Duodenal mucosa (tissue), 2 donors: ENCODE measurements around the gene STX8.

ENCODE experiments used
- H3K27ac ChIP-seq: one replicate; pipeline ENCODE4 v1.7.0; 2013; ENCODE audit warnings: low read depth, low read length
- H3K27me3 ChIP-seq, 2 donors: one replicate each; pipeline ENCODE4 v1.7.0; 2013; ENCODE audit warnings: low read length in 2 of 2, control low read depth in 1 of 2; ENCODE audit not compliant: insufficient read depth in 2 of 2, control insufficient read depth in 1 of 2
- H3K36me3 ChIP-seq, 2 donors: one replicate each; pipeline ENCODE4 v1.7.0; 2013; ENCODE audit warnings: low read length in 2 of 2, control low read depth in 1 of 2; ENCODE audit not compliant: insufficient read depth in 2 of 2, control insufficient read depth in 1 of 2
- H3K4me1 ChIP-seq, 2 donors: one replicate each; pipeline ENCODE4 v1.7.0; 2013; ENCODE audit warnings: low read length in 2 of 2, control low read depth in 1 of 2; ENCODE audit not compliant: insufficient read depth in 2 of 2, control insufficient read depth in 1 of 2
- H3K4me3 ChIP-seq, 2 donors: one replicate each; pipeline ENCODE4 v1.7.0; 2013; ENCODE audit warnings: low read length in 2 of 2, low read depth in 1 of 2
- H3K9ac ChIP-seq, 2 donors: one replicate each; pipeline ENCODE4 v1.7.0; 2013; ENCODE audit warnings: low read length in 2 of 2, low read depth in 1 of 2
- H3K9me3 ChIP-seq, 2 donors: one replicate each; pipeline ENCODE4 v1.7.0; 2013; ENCODE audit warnings: low read length in 2 of 2, control low read depth in 1 of 2; ENCODE audit not compliant: control insufficient read depth in 1 of 2

The STX8 gene

GRCh38 chr17:9228408-9229159 lies 347.0 kb downstream of the STX8 start:
- no peak overlapping the region for H3K27ac ChIP-seq
- H3K4me1 ChIP-seq = no peaks in the 10 kb centered on the region
- H3K9me3 ChIP-seq = no peaks in the 10 kb centered on the region
- no peaks in the 10 kb centered on the region for H3K27me3 ChIP-seq
- no peak overlapping the region for H3K4me3 ChIP-seq
- H3K36me3 ChIP-seq = peaks cover 0 to 4% of the 10 kb centered on the region in 2 donors
- H3K9ac ChIP-seq = no peak overlapping the region

DNA sequence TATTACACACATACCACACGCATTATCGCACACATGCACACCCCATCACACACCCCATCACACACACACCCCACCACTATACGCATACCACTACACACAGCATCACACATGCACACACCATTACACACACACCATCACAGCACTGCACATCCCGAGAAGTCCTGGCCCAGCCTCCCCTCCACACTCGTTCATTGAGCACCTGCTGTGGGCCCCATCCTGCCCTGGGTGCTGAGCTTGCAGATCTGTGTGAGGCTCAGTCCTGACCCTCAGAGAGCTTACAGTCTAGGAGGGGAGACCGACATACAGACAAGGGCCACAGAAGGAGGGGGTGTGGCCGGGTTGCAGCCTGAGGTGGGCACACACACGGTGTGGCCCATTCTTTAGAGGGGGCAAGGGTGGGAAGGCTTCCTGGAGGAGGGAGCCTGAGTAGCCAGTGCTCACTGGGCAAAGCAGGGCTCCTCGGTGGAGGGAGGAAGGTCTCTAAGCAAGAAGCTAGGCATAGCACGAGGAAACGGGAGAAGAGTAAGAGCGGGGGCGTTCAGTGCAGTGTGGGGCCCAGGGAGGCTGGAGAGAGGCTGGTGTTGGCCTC lies 347.7 kb downstream of the STX8 start:
- H3K27ac ChIP-seq = no peak overlapping the region
- no peaks in the 10 kb centered on the region for H3K27me3 ChIP-seq
- H3K4me1 ChIP-seq = no peaks in the 10 kb centered on the region
- H3K9me3 ChIP-seq = no peaks in the 10 kb centered on the region
- H3K36me3 ChIP-seq = peaks cover 0 to 4% of the 10 kb centered on the region in 2 donors
- H3K9ac ChIP-seq = no peak overlapping the region
- H3K4me3 ChIP-seq = no peak overlapping the region

DNA sequence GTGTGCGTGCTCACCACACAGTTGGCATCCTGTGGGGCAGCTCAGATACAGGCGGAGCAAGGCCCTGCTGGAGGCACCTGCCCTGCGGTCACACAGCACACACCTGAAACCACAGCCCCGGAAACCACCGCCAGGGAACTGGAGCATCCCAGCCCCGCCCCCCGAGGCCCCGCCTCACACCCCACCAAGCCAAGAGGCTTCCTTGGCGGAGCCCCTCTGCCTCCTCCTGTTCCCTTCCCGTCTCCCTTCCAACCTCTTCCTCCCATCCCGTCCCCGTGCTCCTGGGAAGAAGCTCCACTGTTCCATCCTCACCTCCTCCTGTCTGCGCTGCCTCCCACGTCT lies 348.9 kb downstream of the STX8 start:
- H3K36me3 ChIP-seq = peaks cover 0 to 4% of the 10 kb centered on the region in 2 donors
- no peaks in the 10 kb centered on the region for H3K27me3 ChIP-seq
- no peak overlapping the region for H3K9ac ChIP-seq
- H3K9me3 ChIP-seq = no peaks in the 10 kb centered on the region
- H3K4me3 ChIP-seq = no peak overlapping the region
- H3K4me1 ChIP-seq = no peaks in the 10 kb centered on the region
- H3K27ac ChIP-seq = no peak overlapping the region

DNA sequence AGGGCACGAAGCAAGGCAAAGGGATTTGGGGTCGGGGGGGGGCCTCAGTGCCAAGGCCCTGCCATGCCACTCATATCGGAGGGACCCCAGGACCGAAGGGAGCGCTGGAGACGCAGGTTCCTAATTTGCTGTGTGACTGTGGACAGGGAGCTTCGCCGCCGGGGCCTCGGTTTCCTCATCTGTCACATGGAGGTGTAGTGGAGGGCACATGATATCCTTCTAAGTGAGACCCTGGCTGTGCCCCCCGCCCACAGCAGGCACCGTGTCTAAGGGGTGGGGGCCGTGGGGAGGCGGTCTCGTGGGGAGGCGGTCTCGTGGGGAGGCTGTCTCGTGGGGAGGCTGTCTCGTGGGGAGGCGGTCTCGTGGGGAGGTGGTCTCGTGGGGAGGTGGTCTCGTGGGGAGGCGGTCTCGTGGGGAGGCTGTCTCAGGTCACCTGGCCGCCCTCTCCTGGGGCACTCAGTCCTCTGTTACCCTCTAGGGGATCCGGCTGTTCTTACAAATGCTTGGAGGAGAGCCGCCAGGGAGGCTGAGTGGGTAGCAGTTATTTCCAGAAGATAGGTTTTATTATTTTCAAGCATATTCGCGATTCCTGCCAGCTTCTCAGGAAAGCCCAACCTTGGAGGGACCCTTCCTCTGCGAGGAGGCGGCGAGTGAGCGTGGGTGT lies 349.4 kb downstream of the STX8 start:
- Histone ChIP-seq H3K27ac (no peak overlapping the region), H3K9ac (no peak overlapping the region), H3K9me3 (no peaks in the 10 kb centered on the region), H3K36me3 (peaks cover 0 to 4% of the 10 kb centered on the region in 2 donors), H3K4me1 (no peaks in the 10 kb centered on the region), H3K4me3 (no peak overlapping the region), H3K27me3 (no peaks in the 10 kb centered on the region)

DNA sequence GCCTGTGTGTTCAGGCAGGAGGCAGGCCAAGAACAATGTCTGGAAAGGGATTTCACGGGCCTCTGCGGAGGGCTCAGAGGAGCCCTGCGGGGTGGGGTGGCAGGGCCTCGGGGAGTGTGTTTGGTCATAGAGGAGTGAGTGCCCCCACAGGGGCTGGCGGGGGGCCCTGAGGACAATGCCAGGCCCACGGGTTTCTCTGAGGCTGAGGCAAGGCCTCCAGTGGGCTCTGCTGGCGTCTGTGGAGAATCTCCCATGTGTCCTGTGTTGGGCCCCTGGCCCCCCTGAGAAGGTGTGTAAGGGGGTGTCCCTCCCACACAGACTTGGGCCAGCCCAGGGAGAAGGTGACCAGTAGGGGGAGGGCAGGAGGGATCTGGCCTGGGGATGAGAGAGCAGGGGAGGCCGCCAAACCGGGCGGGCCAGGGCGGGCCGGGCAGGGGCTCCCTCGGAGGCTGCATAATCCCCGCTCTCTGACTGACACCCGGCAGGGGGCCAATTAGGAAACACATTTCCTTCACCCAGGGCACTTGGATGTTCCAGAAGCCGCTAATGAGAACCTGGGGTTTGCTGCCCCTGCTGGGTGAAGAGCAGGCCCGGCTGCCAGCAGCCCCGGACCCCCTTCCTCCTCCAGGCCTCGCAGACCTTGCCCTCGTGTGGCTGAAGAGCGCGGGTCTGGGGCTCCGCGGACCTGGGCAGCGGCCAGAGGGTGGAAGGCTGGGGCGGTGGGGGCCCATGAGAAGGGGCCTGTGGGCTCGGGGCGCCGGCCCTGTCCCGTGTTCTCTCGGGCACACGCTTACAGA lies 350.1 kb downstream of the STX8 start:
- Histone ChIP-seq H3K9ac (no peak overlapping the region), H3K9me3 (no peaks in the 10 kb centered on the region), H3K27ac (no peak overlapping the region), H3K4me1 (no peaks in the 10 kb centered on the region), H3K27me3 (no peaks in the 10 kb centered on the region), H3K36me3 (peaks cover 0 to 4% of the 10 kb centered on the region in 2 donors), H3K4me3 (no peak overlapping the region)

DNA sequence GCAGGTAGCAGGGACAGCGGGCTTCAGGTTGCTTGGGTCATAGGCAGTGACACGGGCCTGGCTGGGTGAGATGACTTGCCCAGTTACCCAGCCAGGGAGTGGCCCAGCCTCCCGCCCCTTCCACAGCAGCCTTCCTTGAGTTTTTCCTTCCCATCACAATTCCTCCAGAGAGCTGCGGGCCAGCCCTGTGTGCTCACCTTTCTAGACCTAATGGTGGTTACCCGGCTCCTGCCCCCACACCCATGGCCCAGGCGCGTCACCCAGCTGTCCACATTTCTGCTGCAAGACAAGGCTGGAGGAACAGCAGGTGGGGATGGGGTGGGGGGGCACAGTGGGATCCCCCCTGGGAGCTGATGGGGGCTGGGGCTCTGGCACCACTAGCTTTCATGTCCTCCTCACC lies 351.1 kb downstream of the STX8 start:
- Histone ChIP-seq H3K27me3 (no peaks in the 10 kb centered on the region), H3K9ac (no peak overlapping the region), H3K4me3 (no peak overlapping the region), H3K4me1 (peaks cover 4 to 5% of the 10 kb centered on the region in 2 donors), H3K27ac (no peak overlapping the region), H3K9me3 (no peaks in the 10 kb centered on the region), H3K36me3 (peaks cover 0 to 4% of the 10 kb centered on the region in 2 donors)

DNA sequence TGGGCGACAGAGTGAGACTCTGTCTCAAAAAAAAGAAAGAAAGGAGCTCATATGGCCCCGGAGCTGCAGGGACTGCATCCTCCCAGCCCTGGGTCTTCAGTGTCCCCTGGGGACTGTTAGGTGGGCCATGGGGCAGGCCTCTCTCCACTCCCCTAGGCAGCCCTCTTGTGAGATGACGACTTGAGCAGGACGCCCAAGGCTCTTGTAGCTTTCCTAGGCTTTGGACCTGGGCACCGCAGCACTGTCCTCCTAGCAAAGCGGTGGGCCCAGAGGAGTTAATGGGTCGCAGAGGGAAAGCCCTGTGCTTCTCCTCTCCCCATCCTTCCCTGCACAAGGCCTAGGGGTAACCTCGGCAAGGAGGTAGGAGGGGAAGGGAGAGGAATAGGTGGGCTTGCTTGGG lies 352.1 kb downstream of the STX8 start:
- Histone ChIP-seq H3K9ac (no peak overlapping the region), H3K9me3 (no peaks in the 10 kb centered on the region), H3K4me3 (no peak overlapping the region), H3K4me1 (peaks cover 8% of the 10 kb centered on the region in 2 donors), H3K27ac (no peak overlapping the region), H3K36me3 (peaks cover 0 to 4% of the 10 kb centered on the region in 2 donors), H3K27me3 (no peaks in the 10 kb centered on the region)

DNA sequence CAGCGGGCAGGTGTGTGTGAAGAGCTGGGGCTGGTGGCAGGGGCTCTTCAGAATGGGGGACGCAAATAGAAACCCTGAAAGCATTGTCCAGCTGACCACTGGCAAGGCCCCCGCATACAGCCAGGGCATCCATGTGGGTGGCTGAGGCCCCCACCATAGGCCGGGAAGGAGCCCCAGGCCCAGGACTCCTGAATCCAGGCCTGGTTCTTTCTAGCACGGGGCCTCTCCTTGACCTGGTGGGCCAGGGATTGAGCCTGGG lies 353.8 kb downstream of the STX8 start:
- Histone ChIP-seq H3K27ac (no peak overlapping the region), H3K9ac (no peak overlapping the region), H3K27me3 (no peaks in the 10 kb centered on the region), H3K4me3 (no peak overlapping the region), H3K4me1 (peaks cover 18 to 19% of the 10 kb centered on the region in 2 donors), H3K9me3 (no peaks in the 10 kb centered on the region), H3K36me3 (no peaks in the 10 kb centered on the region)

DNA sequence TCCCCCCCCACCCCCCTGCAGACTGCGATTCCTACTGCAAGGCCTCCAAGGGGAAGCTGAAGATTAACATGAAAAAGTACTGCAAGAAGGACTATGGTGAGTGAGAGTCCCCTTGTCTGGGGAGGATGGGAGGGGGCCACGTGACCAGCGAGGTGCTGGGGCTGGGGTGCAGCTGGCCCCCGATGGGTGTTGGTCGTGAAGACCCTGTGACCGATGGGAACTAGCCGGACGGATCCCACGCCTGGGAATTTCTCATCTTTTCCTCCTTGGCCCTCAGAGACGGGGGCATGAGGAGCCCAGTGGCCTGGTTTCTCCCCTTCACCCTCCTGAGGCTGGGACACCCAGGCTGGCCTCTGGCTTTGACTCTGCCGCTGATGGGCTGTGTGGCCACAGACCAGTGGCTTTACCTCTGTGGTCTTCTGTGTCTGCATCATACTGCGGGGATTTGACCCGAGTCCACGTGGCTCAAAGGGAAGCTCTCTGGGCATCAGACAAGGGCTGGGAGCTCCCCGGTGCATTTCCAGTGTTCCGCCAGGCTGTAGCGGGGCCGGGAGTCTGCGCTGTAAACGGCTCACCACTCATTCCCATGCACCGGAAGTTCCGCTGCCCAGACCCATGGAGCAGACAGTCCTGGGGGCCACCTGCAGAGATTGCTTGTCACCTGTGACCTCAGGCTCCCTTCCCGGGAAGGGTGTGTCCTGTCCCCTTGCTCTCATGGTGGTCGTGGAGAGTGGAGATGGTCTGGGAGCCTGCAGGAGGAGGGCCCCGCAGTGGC lies 354.3 kb downstream of the STX8 start:
- H3K27ac ChIP-seq = no peak overlapping the region
- H3K27me3 ChIP-seq = no peaks in the 10 kb centered on the region
- H3K4me3 ChIP-seq = no peak overlapping the region
- H3K4me1 ChIP-seq = peaks cover 18 to 19% of the 10 kb centered on the region in 2 donors
- H3K36me3 ChIP-seq = no peaks in the 10 kb centered on the region
- no peak overlapping the region for H3K9ac ChIP-seq
- no peaks in the 10 kb centered on the region for H3K9me3 ChIP-seq
